GM12878 (cell line): ENCODE measurements around the gene CNPY1. TPM values are rescaled to one million over a fixed set of nuclear protein-coding genes. Genes with fewer than 3 reads are reported as not detected.

Experiments used
- ATAC-seq: fragments of 200-7000 bp; cut with Tn5 transposase; 3 replicates; pipeline ENCODE4 v1.9.1; 2020; ENCODE audit warnings: mild to moderate bottlenecking, moderate library complexity
- BruUV-seq: library from RNA; stranded (reverse); fragments of 400-500 nt; replicated peaks from 2 replicates; lab custom pipeline; 2021; lab: Mats Ljungman, UMichigan
- CTCF ChIA-PET: fragments of 300-600 bp; sonication (Branson Sonifier 250); formaldehyde crosslinking; extraction: SDS; loops from one replicate; lab custom pipeline; 2021; ENCODE audit warnings: inconsistent platforms; lab: Yijun Ruan, JAX
- POLR2A ChIA-PET: fragments of 350-600 bp; formaldehyde crosslinking; extraction: SDS; loops from one replicate; lab custom pipeline; 2021; ENCODE audit warnings: inconsistent platforms; lab: Charles Lee
- RAD21 ChIA-PET: fragments of 300-600 bp; sonication (Branson Sonifier 250); formaldehyde crosslinking; loops from one replicate; lab custom pipeline; 2023; ENCODE audit warnings: antibody characterized with exemption; ENCODE audit not compliant: unreplicated experiment; lab: Charles Lee
- SMC1A ChIA-PET: fragments of 300-600 bp; sonication (Branson Sonifier 250); formaldehyde crosslinking; loops from one replicate; lab custom pipeline; 2023; ENCODE audit not compliant: unreplicated experiment, uncharacterized antibody; lab: Charles Lee
- DNase-seq: peaks from one replicate; pipeline ENCODE4 v3.0.0-alpha.2; 2011; ENCODE audit warnings: low read depth, low spot score
- FAIRE-seq: peaks from 3 replicates; lab custom pipeline; 2011; peaks lifted over from hg19 to GRCh38; lab: Jason Lieb, UNC
- H2AFZ ChIP-seq: 2 replicates; pipeline ENCODE4 v1.6.0; 2011; ENCODE audit warnings: low read depth, low read length, control low read depth; ENCODE audit not compliant: control insufficient read depth
- H3K27ac ChIP-seq: 2 replicates; pipeline ENCODE4 v1.5.1; 2011; ENCODE audit warnings: control low read depth; ENCODE audit not compliant: control insufficient read depth, insufficient read depth
- H3K27me3 ChIP-seq, 2 experiments: replicated peaks in 1 of 2; 2 replicates each; pipeline versions ENCODE4 v1.6.0 to v1.6.1; 2011; ENCODE audit warnings: low read length in 1 of 2; ENCODE audit not compliant: control insufficient read depth in 2 of 2, insufficient read depth in 2 of 2
- H3K36me3 ChIP-seq, 2 experiments: 2 replicates each; pipeline ENCODE4 v1.5.1; 2011; ENCODE audit warnings: low read length in 1 of 2; ENCODE audit not compliant: control insufficient read depth in 2 of 2, insufficient read depth in 2 of 2
- H3K4me1 ChIP-seq: 2 replicates; pipeline ENCODE4 v1.6.1; 2011; ENCODE audit warnings: mild to moderate bottlenecking, low read length, moderate library complexity, mixed read lengths; ENCODE audit not compliant: control insufficient read depth, insufficient read depth
- H3K4me2 ChIP-seq: 2 replicates; pipeline ENCODE4 v1.6.0; 2011; ENCODE audit warnings: control low read depth; ENCODE audit not compliant: control insufficient read depth, insufficient read depth
- H3K4me3 ChIP-seq: fragments of 200-600 bp; sonication (generic); 2 replicates; pipeline ENCODE4 v1.5.1; 2016
- H3K79me2 ChIP-seq: 2 replicates; pipeline ENCODE4 v1.6.0; 2011; ENCODE audit warnings: low read length; ENCODE audit not compliant: control insufficient read depth, insufficient read depth
- H3K9ac ChIP-seq: 2 replicates; pipeline ENCODE4 v1.8.0; 2011; ENCODE audit warnings: low read length, control low read depth, mixed read lengths; ENCODE audit not compliant: control insufficient read depth, insufficient read depth
- H3K9me3 ChIP-seq: replicated peaks from 3 replicates; pipeline ENCODE4 v1.5.1; 2011; ENCODE audit warnings: mild to moderate bottlenecking, low read length; ENCODE audit not compliant: control insufficient read depth, insufficient read depth
- H4K20me1 ChIP-seq: 2 replicates; pipeline ENCODE4 v1.6.0; 2011; ENCODE audit not compliant: control insufficient read depth, insufficient read depth
- BCLAF1 ChIP-seq: fragments of 450-650 bp; IDR thresholded peaks from 2 replicates; pipeline ENCODE4 v1.6.1; 2017; ENCODE audit warnings: antibody characterized with exemption, mild to moderate bottlenecking, moderate library complexity
- BHLHE40 ChIP-seq, 2 experiments: fragments of 450-650 bp in 1 of 2; IDR thresholded peaks; 2 replicates each; pipeline ENCODE4 v1.6.1; 2011 to 2017; ENCODE audit warnings: low read depth in 2 of 2, borderline replicate concordance in 1 of 2, improper control_type of control experiment in 1 of 2, low read length in 1 of 2, mild to moderate bottlenecking in 1 of 2
- ESRRA ChIP-seq: IDR thresholded peaks from 2 replicates; pipeline ENCODE4 v1.6.1; 2012; ENCODE audit warnings: mild to moderate bottlenecking, low read length, improper control_type of control experiment
- EZH2 ChIP-seq: IDR thresholded peaks from 2 replicates; pipeline ENCODE4 v1.6.1; 2012; ENCODE audit warnings: low read depth, mild to moderate bottlenecking, control low read depth, inconsistent platforms, low read length, borderline replicate concordance; ENCODE audit not compliant: control insufficient read depth
- FOXK2 ChIP-seq: fragments of 450-650 bp; IDR thresholded peaks from 2 replicates; pipeline ENCODE4 v1.6.1; 2017; ENCODE audit warnings: mild to moderate bottlenecking, moderate library complexity
- FOXM1 ChIP-seq: IDR thresholded peaks from 2 replicates; pipeline ENCODE4 v1.6.1; 2012; ENCODE audit warnings: low read depth, mild to moderate bottlenecking, inconsistent platforms, low read length, moderate library complexity
- RCOR1 ChIP-seq: conservative IDR thresholded peaks from 2 replicates; pipeline ENCODE4 v1.6.1; 2012; ENCODE audit warnings: low read depth, low read length, improper control_type of control experiment
- SMARCA5 ChIP-seq: fragments of 450-650 bp; IDR thresholded peaks from 2 replicates; pipeline ENCODE4 v1.6.1; 2017; ENCODE audit warnings: mild to moderate bottlenecking
- TAF1 ChIP-seq: IDR thresholded peaks from 2 replicates; pipeline ENCODE4 v1.6.1; 2011; ENCODE audit warnings: mild to moderate bottlenecking, low read depth, low read length, borderline replicate concordance
- TBL1XR1 ChIP-seq: IDR thresholded peaks from 2 replicates; pipeline ENCODE4 v1.6.1; 2012; ENCODE audit warnings: low read depth, low read length, improper control_type of control experiment
- ZBTB40 ChIP-seq: fragments of 450-650 bp; IDR thresholded peaks from 2 replicates; pipeline ENCODE4 v1.6.1; 2016; ENCODE audit warnings: mild to moderate bottlenecking, moderate library complexity, borderline replicate concordance
- WGBS: methylation state at CpG from one replicate; pipeline ENCODE4 v1.1.6; 2016; ENCODE audit warnings: low lambda C conversion rate; ENCODE audit not compliant: insufficient replicate concordance, insufficient coverage; ENCODE audit errors: missing lambda C conversion rate; 5-methylcytosine and 5-hydroxymethylcytosine counted together
- in situ Hi-C: fragments of 300-500 bp; cut with MboI; formaldehyde crosslinking; loops from 9 replicates; pipeline ENCODE4 v1.14.3; 2018; ENCODE audit warnings: mixed read lengths
- intact Hi-C: fragments of 100-400 bp; cut with micrococcal nuclease; formaldehyde crosslinking; loops from one replicate; pipeline ENCODE4 v1.14.2; 2022; ENCODE audit not compliant: unreplicated experiment
- polyA plus RNA-seq, 11 experiments: library from polyadenylated mRNA; depleted of rRNA in 4 of 11; unstranded in 6 of 11; stranded (reverse) in 5 of 11; fragments of >200 nt; fragmentation: Nextera tagmentation in 4 of 11; fragmentation: Illumina TruSeq in 1 of 11; extraction: Ambion mirVana in 4 of 11; extraction: Trizol in 1 of 11; gene quantifications; 1 replicate in 1 of 11; 2 replicates in 10 of 11; pipeline versions ENCODE4 v1.2.1 to v1.2.3, GENCODE V29; 2011 to 2016; ENCODE audit warnings: inconsistent platforms in 2 of 11, missing spikeins in 2 of 11, low read depth in 1 of 11
- total RNA-seq, 4 experiments: library from RNA; depleted of rRNA in 3 of 4; stranded (reverse); fragments of >200 nt in 3 of 4; fragmentation: Illumina TruSeq in 1 of 4; extraction: Trizol in 1 of 4; gene quantifications; 2 replicates each; pipeline versions ENCODE4 v1.2.1 to v1.2.3, GENCODE V29; 2013 to 2021
- TF ChIP-seq, protein P1 (sequence below): IDR thresholded peaks from 2 replicates; pipeline ENCODE4 v1.6.1; 2011; ENCODE audit warnings: borderline replicate concordance, low read depth, mild to moderate bottlenecking, moderate library complexity, mixed read lengths, low read length; ENCODE audit not compliant: insufficient read depth; ENCODE audit errors: extremely low read length
- TF ChIP-seq, protein P2 (sequence below): IDR thresholded peaks from 2 replicates; pipeline ENCODE4 v1.6.1; 2012; ENCODE audit warnings: low read length, inconsistent platforms

Gene CNPY1
- total and polyA plus RNA-seq, 10 of the 15 experiments (the other 5 are each of a cell fraction or from before 2014, with no cell fraction given), result not detected

DNA sequence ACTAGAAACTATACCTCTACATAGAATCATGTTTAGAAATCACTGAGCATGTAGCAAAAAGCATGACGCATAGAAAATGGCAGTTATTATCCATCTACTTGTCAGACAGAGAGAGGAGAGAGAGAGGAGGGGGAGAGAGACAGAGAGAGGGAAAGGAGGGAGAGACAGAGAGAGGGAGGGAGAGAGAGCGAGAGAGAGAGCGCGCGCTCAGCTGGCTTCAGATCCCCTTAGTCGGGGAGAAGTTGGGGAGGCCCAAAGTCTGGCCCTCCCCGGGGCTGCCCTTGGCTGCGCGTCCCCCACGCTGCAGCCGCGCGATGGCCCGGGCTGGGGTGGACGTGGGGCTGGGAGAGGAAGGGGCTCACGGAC is 37.0 kb downstream of the CNPY1 start:
- no peaks in the 10 kb centered on the region for H3K79me2 ChIP-seq
- no peaks in the 10 kb centered on the region for H3K36me3 ChIP-seq
- BruUV-seq, result no TSS peak
- intact Hi-C loops, result no loop called here
- no peak overlapping the region for H3K4me3 ChIP-seq
- no peak overlapping the region for H3K4me2 ChIP-seq
- in situ Hi-C loops, result no loop called here
- 49% methylated on average over 10 of the region's 16 CpGs for WGBS
- CTCF ChIA-PET, result no interaction called here
- H3K9me3 ChIP-seq, result no peaks in the 10 kb centered on the region; the same call in 2 of the 3 replicates
- H2AFZ ChIP-seq, result no peak overlapping the region
- SMC1A ChIA-PET, result no interaction called here
- POLR2A ChIA-PET, result no interaction called here
- no peak overlapping the region for H3K27ac ChIP-seq
- RAD21 ChIA-PET, result no interaction called here
- H3K4me1 ChIP-seq, result no peaks in the 10 kb centered on the region
- FAIRE-seq, result no peak
- no peak overlapping the region for H3K9ac ChIP-seq
- H4K20me1 ChIP-seq, result no peaks in the 10 kb centered on the region
- DNase-seq, result no peak
- ATAC-seq, result no peak
- peaks cover 1 to 18% of the 10 kb centered on the region in 2 experiments for H3K27me3 ChIP-seq
- TF ChIP-seq ESRRA, result no peak
- no peak for TF ChIP-seq FOXM1
- TF ChIP-seq SMARCA5, result no peak
- TF ChIP-seq, protein P1, sequence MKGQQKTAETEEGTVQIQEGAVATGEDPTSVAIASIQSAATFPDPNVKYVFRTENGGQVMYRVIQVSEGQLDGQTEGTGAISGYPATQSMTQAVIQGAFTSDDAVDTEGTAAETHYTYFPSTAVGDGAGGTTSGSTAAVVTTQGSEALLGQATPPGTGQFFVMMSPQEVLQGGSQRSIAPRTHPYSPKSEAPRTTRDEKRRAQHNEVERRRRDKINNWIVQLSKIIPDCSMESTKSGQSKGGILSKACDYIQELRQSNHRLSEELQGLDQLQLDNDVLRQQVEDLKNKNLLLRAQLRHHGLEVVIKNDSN, result no peak
- no peak for TF ChIP-seq ZBTB40
- no peak for TF ChIP-seq TBL1XR1
- TF ChIP-seq EZH2, result no peak
- TF ChIP-seq, protein P2, sequence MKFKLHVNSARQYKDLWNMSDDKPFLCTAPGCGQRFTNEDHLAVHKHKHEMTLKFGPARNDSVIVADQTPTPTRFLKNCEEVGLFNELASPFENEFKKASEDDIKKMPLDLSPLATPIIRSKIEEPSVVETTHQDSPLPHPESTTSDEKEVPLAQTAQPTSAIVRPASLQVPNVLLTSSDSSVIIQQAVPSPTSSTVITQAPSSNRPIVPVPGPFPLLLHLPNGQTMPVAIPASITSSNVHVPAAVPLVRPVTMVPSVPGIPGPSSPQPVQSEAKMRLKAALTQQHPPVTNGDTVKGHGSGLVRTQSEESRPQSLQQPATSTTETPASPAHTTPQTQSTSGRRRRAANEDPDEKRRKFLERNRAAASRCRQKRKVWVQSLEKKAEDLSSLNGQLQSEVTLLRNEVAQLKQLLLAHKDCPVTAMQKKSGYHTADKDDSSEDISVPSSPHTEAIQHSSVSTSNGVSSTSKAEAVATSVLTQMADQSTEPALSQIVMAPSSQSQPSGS, result no peak
- TF ChIP-seq BCLAF1, result no peak
- no peak for TF ChIP-seq FOXK2
- TF ChIP-seq TAF1, result no peak
- no peak for TF ChIP-seq BHLHE40 (IDR thresholded peaks at IDR 0.05; ENCODE audit: borderline replicate concordance in 1 of 2, low read depth in 2 of 2, low read length in 1 of 2)
- TF ChIP-seq RCOR1, result no peak
